GM10248 (cell line): ENCODE measurements around the gene ARHGAP1.

Experiments
- CTCF ChIA-PET: fragments of 300-600 bp; sonication (Branson Sonifier 250); formaldehyde crosslinking; extraction: SDS; loops from one replicate; lab custom pipeline; 2021; ENCODE audit warnings: antibody characterized with exemption; lab: Yijun Ruan, JAX
- POLR2A ChIA-PET: fragments of 350-650 bp; sonication (Branson Sonifier 250); formaldehyde crosslinking; extraction: SDS; loops from one replicate; lab custom pipeline; 2020; ENCODE audit warnings: antibody characterized with exemption; lab: Yijun Ruan, JAX
- DNase-seq: peaks from one replicate; pipeline ENCODE4 v3.0.0; 2012; ENCODE audit errors: extremely low spot score
- CTCF ChIP-seq: IDR thresholded peaks from 2 replicates; pipeline ENCODE4 v1.5.1; 2012; ENCODE audit warnings: mild to moderate bottlenecking, low read depth; ENCODE audit errors: extremely low read depth, missing control alignments, control extremely low read depth

The ARHGAP1 gene

DNA sequence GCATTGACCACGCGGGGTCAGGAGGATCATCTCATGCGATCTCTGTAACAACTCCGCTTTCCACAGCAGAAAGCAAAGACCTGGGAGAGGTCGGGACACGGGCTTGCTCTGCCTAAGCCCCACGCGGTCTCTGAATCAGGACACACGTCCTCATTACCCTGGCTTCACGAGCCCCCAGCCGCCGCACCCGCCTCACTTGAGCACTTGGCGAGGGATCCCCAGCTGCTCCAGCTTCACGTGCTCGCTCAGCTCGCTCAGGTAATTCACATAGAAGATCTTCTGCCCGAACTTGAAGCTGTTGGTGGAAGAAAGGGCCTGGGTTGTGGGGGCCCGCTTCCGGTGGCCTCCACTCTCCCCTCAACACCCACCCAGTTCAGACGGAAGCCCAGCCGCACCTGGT is 19.6 kb downstream of the ARHGAP1 start:
- TF ChIP-seq CTCF: no peak
- CTCF ChIA-PET: interaction anchor here (1.5 to 1.8 kb wide), 2 partner anchors 36 to 63 kb away, joined by 4 to 5 read pairs; partner anchors contain the start of genes ATG13 and HARBI1
- POLR2A ChIA-PET: no interaction called here
- no peak for DNase-seq

DNA sequence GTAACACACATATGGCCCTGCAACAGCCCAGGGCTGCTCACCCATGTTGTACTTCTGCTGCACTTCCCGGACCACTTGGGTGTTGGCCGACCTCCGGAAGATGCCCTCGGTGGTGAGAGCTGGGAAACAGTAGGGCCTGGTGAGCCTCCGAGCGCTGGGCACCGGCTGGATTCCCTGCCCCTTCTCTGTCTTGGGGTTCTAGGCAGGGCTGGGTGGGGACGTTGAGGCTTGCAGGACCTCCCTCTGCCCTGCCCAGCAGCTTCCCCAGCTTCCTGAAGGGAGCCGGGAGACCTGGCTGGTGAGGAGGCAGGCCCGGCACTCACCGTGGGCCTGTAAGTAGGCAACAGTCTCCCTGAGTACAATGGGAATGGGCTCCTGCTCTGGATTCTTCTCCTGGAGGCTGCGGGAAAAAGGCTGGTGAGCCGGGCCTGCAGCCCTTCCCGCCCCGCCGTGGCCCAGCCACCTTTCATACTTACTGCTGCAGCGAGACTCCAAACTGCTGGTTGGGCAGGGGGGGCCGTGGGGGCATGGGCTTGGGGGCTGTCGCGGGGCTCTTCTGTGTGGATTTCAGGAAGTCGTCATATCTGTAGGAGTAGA is 20.2 kb downstream of the ARHGAP1 start:
- DNase-seq: no peak
- ChIA-PET POLR2A (no interaction called here), CTCF (no interaction called here)
- no peak for TF ChIP-seq CTCF

DNA sequence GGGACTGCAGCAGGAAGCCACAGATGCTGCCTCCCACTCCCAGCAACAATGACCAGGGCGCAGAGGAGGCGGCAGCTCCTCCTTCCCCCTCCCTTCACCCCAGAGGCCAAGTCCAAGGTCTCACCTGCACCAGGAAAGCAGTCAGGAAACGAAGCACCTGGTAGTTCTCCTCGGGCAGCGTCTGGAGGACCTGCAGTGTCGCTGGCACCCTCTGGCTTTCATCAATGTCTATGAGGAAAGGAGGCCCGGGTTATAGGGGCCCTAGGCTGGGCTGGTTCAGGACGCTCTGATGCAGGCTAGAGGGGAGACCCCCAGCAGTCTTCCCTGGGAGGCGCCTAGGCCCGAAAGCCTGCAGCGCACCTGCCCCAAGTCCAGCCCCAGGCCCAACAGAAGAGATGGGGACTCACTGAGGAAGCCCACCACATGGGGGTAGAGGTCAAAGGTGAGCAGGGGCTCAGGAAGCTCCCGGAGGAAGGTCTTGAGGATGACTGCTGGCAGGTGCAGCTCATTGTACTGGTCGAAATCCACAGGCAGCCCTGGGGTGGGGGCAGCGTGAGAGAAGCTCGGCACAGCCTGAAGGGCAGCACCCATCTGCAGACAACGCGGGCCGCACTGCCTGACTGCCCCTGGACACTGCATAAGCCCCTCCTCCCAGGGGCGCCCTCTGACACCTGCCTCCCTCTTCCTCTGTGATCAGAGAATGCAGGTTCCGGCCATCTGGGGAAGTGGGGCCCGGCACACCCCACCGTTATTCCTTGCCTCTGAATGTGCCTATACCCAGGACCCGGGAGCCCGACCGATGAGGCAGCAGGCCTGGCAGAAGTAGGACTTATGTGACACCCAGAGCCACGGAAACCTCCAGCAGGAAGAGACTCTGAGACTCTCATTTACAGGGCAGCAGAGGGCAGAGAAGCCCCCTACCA is 20.9 kb downstream of the ARHGAP1 start:
- no peak for DNase-seq
- POLR2A ChIA-PET: no interaction called here
- CTCF ChIA-PET: no interaction called here
- no peak for TF ChIP-seq CTCF

DNA sequence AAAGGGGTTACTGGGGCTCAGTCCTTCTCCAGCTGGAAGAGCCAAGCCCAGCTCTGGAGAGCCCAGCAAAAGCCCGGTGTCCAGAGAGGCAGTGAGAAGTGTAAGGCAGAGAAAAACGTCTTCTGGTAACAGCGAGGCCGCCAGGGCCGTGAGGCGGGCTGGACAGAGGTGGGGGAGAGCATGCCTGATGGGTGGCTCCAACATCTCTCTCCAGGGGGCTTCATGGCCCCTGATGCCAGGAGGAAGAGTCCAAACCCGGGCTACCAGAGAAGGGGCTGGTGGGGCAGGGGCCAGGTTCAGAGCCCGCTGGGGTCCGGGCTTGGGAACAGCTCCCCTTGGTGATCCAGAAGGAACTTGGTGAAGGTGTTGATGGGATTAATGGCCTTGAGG is 21.7 kb downstream of the ARHGAP1 start:
- DNase-seq: no peak
- ChIA-PET CTCF (no interaction called here), POLR2A (no interaction called here)
- no peak for TF ChIP-seq CTCF

DNA sequence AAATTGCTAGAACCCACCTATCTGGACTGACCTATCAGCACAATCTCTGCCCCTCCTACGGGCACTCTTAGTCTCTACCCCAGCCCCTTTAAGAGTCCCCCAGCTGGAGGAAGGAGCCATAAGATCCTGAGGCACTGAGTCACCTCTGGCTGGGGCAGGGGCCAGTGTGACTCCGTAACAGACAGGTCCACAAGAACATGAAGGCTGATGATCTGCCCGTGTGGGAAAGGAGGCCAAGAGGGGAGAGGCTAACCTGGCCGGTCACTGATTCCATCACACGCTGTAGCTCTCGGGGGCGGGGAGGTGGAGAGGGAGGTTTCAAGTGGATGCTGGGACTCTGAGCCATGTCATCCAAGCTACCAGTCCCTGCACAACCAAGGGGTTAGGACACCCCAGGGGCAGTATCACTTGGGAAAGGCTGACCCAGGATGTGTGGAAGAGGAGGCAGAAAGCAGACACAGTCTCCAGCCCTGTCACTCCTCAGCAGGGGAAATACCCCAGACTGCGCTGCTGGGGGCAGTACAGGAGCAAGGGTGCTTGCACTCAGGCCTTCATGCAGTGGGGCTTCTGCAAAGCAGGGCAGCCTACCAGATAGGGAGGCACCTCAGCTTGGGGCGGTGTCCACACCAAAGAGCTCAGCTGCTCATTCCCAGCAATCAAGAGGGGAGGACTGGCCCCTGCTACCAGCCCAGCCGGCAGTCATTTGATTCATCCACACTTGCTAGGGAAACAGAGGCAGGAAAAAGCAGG is 22.3 kb downstream of the ARHGAP1 start:
- DNase-seq: no peak
- POLR2A ChIA-PET: no interaction called here
- CTCF ChIA-PET: no interaction called here
- TF ChIP-seq CTCF: no peak

- ChIA-PET CTCF (no interaction called here), POLR2A (no interaction called here)
- DNase-seq: no peak
- TF ChIP-seq CTCF: no peak
Measured at GRCh38 chr11:46677169-46677568, 23.2 kb downstream of the ARHGAP1 start.
